Neural cell (in vitro differentiated cells): ENCODE results near the gene CHRD. TPM values are rescaled to one million over a fixed set of nuclear protein-coding genes. Genes with fewer than 3 reads are reported as not detected.

Source experiments
- H2AFZ ChIP-seq: fragments of 200-600, 300-800 bp; sonication (generic), shearing (Covaris generic); 2 replicates; pipeline ENCODE4 v1.6.0; 2014; ENCODE audit warnings: low read depth, mild to moderate bottlenecking, antibody characterized with exemption, low read length, moderate library complexity
- H3F3A ChIP-seq: fragments of 200-600 bp; shearing (Covaris generic); 2 replicates; pipeline ENCODE4 v1.6.1; 2016; ENCODE audit warnings: mild to moderate bottlenecking, moderate library complexity, mixed read lengths, antibody characterized with exemption, low read length; ENCODE audit not compliant: insufficient read depth, poor library complexity, severe bottlenecking
- H3K27ac ChIP-seq: fragments of 200-600, 300-800 bp; sonication (generic), shearing (Covaris generic); 2 replicates; pipeline ENCODE4 v1.5.1; 2014; ENCODE audit warnings: mild to moderate bottlenecking, low read length, moderate library complexity
- H3K27me3 ChIP-seq: fragments of 300-800, 200-600 bp; sonication (generic), shearing (Covaris generic); 2 replicates; pipeline ENCODE4 v1.6.0; 2014; ENCODE audit warnings: mild to moderate bottlenecking, low read depth, low read length, moderate library complexity; ENCODE audit not compliant: insufficient read depth
- H3K36me3 ChIP-seq: fragments of 300-800, 200-600 bp; sonication (generic), shearing (Covaris generic); 2 replicates; pipeline ENCODE4 v1.5.1; 2014; ENCODE audit warnings: mild to moderate bottlenecking, antibody characterized with exemption, low read length, moderate library complexity; ENCODE audit not compliant: insufficient read depth
- H3K4me2 ChIP-seq: fragments of 300-800, 200-600 bp; sonication (generic), shearing (Covaris generic); 2 replicates; pipeline ENCODE4 v1.6.0; 2014; ENCODE audit warnings: mild to moderate bottlenecking, low read length
- H3K4me3 ChIP-seq: fragments of 300-800, 200-600 bp; sonication (generic), shearing (Covaris generic); 2 replicates; pipeline ENCODE4 v1.5.1; 2014; ENCODE audit warnings: mild to moderate bottlenecking, low read length, moderate library complexity
- H3K79me2 ChIP-seq: fragments of 200-600 bp; shearing (Covaris generic); replicated peaks from 2 replicates; pipeline ENCODE4 v1.6.0; 2014; ENCODE audit warnings: mild to moderate bottlenecking, low read length, moderate library complexity; ENCODE audit not compliant: insufficient read depth
- H3K9ac ChIP-seq: fragments of 300-800, 200-600 bp; sonication (generic), shearing (Covaris generic); 2 replicates; pipeline ENCODE4 v1.6.1; 2016; ENCODE audit warnings: mild to moderate bottlenecking, low read length, mixed read lengths
- H3K9me2 ChIP-seq: fragments of 200-600 bp; shearing (Covaris generic); 2 replicates; pipeline ENCODE4 v1.6.1; 2016; ENCODE audit warnings: mild to moderate bottlenecking, low read length, mixed read lengths; ENCODE audit not compliant: insufficient read depth
- H3K9me3 ChIP-seq: fragments of 200-600, 300-800 bp; sonication (generic), shearing (Covaris generic); 2 replicates; pipeline ENCODE4 v1.6.1; 2016; ENCODE audit warnings: mild to moderate bottlenecking, mixed run types, low read length, moderate library complexity, mixed read lengths
- H4K20me1 ChIP-seq: fragments of 200-600 bp; shearing (Covaris generic); 2 replicates; pipeline ENCODE4 v1.6.1; 2016; ENCODE audit warnings: mild to moderate bottlenecking, mixed run types; ENCODE audit not compliant: insufficient read depth
- EP300 ChIP-seq: fragments of 450-650 bp; conservative IDR thresholded peaks from 2 replicates; pipeline ENCODE4 v1.6.1; 2014; ENCODE audit warnings: antibody characterized with exemption, mild to moderate bottlenecking, moderate library complexity; ENCODE audit not compliant: poor library complexity, severe bottlenecking
- EZH2 ChIP-seq: fragments of 200-600, 300-800 bp; shearing (Covaris generic), sonication (generic); IDR thresholded peaks from 2 replicates; pipeline ENCODE4 v1.6.1; 2014; ENCODE audit warnings: antibody characterized with exemption, low read length, borderline replicate concordance, mild to moderate bottlenecking; ENCODE audit not compliant: insufficient read depth, poor library complexity, severe bottlenecking
- MXI1 ChIP-seq: fragments of 450-650 bp; conservative IDR thresholded peaks from 2 replicates; pipeline ENCODE4 v1.6.1; 2014; ENCODE audit warnings: antibody characterized with exemption, mild to moderate bottlenecking; ENCODE audit not compliant: poor library complexity, severe bottlenecking
- POLR2AphosphoS5 ChIP-seq: IDR thresholded peaks from 2 replicates; pipeline ENCODE4 v1.6.1; 2012
- RAD21 ChIP-seq: fragments of 450-650 bp; conservative IDR thresholded peaks from 2 replicates; pipeline ENCODE4 v1.6.1; 2014; ENCODE audit warnings: antibody characterized with exemption, mild to moderate bottlenecking, moderate library complexity
- REST ChIP-seq: IDR thresholded peaks from 2 replicates; pipeline ENCODE4 v1.6.1; 2012; ENCODE audit warnings: borderline replicate concordance
- SMC3 ChIP-seq: fragments of 450-650 bp; conservative IDR thresholded peaks from 2 replicates; pipeline ENCODE4 v1.6.1; 2014; ENCODE audit warnings: antibody characterized with exemption, mild to moderate bottlenecking, moderate library complexity; ENCODE audit not compliant: poor library complexity
- TAF1 ChIP-seq: IDR thresholded peaks from 2 replicates; pipeline ENCODE4 v1.6.1; 2012; ENCODE audit warnings: low read depth
- polyA plus RNA-seq: library from polyadenylated mRNA; depleted of rRNA; stranded (reverse); fragments of >200 nt; gene quantifications from 2 replicates; pipeline ENCODE4 v1.2.3, GENCODE V29; 2014
- TF ChIP-seq, protein P1 (sequence below): fragments of 450-650 bp; IDR thresholded peaks from 2 replicates; pipeline ENCODE4 v1.5.1; 2014; ENCODE audit warnings: antibody characterized with exemption, mild to moderate bottlenecking, moderate library complexity; ENCODE audit not compliant: poor library complexity, severe bottlenecking

CHRD gene
- polyA plus RNA-seq, 1 donor from 2014 or later: 2.9 TPM

- no peaks in the 10 kb centered on the region for H3K27me3 ChIP-seq
- no peaks in the 10 kb centered on the region for H4K20me1 ChIP-seq
- no peaks in the 10 kb centered on the region for H3F3A ChIP-seq
- TF ChIP-seq RAD21 (no peak), TAF1 (no peak), SMC3 (no peak), EP300 (no peak), POLR2AphosphoS5 (no peak), MXI1 (no peak), REST (no peak), EZH2 (no peak)
- TF ChIP-seq, protein P1, sequence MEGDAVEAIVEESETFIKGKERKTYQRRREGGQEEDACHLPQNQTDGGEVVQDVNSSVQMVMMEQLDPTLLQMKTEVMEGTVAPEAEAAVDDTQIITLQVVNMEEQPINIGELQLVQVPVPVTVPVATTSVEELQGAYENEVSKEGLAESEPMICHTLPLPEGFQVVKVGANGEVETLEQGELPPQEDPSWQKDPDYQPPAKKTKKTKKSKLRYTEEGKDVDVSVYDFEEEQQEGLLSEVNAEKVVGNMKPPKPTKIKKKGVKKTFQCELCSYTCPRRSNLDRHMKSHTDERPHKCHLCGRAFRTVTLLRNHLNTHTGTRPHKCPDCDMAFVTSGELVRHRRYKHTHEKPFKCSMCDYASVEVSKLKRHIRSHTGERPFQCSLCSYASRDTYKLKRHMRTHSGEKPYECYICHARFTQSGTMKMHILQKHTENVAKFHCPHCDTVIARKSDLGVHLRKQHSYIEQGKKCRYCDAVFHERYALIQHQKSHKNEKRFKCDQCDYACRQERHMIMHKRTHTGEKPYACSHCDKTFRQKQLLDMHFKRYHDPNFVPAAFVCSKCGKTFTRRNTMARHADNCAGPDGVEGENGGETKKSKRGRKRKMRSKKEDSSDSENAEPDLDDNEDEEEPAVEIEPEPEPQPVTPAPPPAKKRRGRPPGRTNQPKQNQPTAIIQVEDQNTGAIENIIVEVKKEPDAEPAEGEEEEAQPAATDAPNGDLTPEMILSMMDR: no peak
- no peak overlapping the region for H3K27ac ChIP-seq
- H3K9me2 ChIP-seq: no peaks in the 10 kb centered on the region
- no peaks in the 10 kb centered on the region for H3K9me3 ChIP-seq
- H3K4me3 ChIP-seq: no peak overlapping the region
- H3K9ac ChIP-seq: no peak overlapping the region
- no peaks in the 10 kb centered on the region for H3K36me3 ChIP-seq
- H3K79me2 ChIP-seq: peaks cover 14% of the 10 kb centered on the region
- H3K4me2 ChIP-seq: no peak overlapping the region
- H2AFZ ChIP-seq: no peak overlapping the region
Measured at GRCh38 chr3:184344579-184345316, 35.1 kb upstream of the CHRD start.

DNA sequence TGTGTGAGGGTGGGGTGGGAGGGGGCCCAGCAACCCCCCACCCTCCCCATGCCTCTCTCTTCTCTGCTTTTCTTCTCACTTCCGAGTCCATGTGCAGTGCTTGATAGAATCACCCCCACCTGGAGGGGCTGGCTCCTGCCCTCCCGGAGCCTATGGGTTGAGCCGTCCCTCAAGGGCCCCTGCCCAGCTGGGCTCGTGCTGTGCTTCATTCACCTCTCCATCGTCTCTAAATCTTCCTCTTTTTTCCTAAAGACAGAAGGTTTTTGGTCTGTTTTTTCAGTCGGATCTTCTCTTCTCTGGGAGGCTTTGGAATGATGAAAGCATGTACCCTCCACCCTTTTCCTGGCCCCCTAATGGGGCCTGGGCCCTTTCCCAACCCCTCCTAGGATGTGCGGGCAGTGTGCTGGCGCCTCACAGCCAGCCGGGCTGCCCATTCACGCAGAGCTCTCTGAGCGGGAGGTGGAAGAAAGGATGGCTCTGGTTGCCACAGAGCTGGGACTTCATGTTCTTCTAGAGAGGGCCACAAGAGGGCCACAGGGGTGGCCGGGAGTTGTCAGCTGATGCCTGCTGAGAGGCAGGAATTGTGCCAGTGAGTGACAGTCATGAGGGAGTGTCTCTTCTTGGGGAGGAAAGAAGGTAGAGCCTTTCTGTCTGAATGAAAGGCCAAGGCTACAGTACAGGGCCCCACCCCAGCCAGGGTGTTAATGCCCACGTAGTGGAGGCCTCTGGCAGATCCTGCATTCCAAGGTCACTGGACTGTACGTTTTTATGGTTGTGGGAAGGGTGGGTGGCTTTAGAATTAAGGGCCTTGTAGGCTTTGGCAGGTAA is 34.3 kb upstream of the CHRD start:
- no peaks in the 10 kb centered on the region for H3K9me2 ChIP-seq
- H3K27ac ChIP-seq: no peak overlapping the region
- no peak overlapping the region for H3K4me3 ChIP-seq
- H3F3A ChIP-seq: no peaks in the 10 kb centered on the region
- H2AFZ ChIP-seq: no peak overlapping the region
- H3K27me3 ChIP-seq: no peaks in the 10 kb centered on the region
- peaks cover 9% of the 10 kb centered on the region for H3K79me2 ChIP-seq
- no peaks in the 10 kb centered on the region for H3K9me3 ChIP-seq
- H3K4me2 ChIP-seq: no peak overlapping the region
- TF ChIP-seq MXI1 (no peak), POLR2AphosphoS5 (no peak), EZH2 (no peak), RAD21 (no peak), REST (no peak), EP300 (no peak), SMC3 (no peak)
- TF ChIP-seq, protein P1: no peak
- no peaks in the 10 kb centered on the region for H4K20me1 ChIP-seq
- no peak overlapping the region for H3K9ac ChIP-seq
- H3K36me3 ChIP-seq: no peaks in the 10 kb centered on the region
